RPMI7951 (cell line): ENCODE results near the gene NFAT5. TPM values are rescaled to one million over a fixed set of nuclear protein-coding genes. Genes with fewer than 3 reads are reported as not detected.
"Not testable (repeated sequence)": the region's sequence is repeated elsewhere in the genome, so short reads cannot be mapped to it uniquely, and the experiment has no call there.

ENCODE experiments used
- DNase-seq: peaks from one replicate; pipeline ENCODE4 v3.0.0-alpha.2; 2012; ENCODE audit warnings: low read depth
- total RNA-seq: library from RNA; depleted of rRNA; stranded (reverse); fragments of >200 nt; shearing (Covaris generic); gene quantifications from 2 replicates; pipeline ENCODE4 v1.2.3, GENCODE V29; 2014

Gene NFAT5
- total RNA-seq, 1 experiment from 2014 or later: 11.9 TPM

GRCh38 chr16:69553332-69553731 lies 12.4 kb upstream of the NFAT5 start:
- DNase-seq: no peak

GRCh38 chr16:69554495-69554894 lies 11.3 kb upstream of the NFAT5 start:
- DNase-seq: no peak

GRCh38 chr16:69555437-69555836 lies 10.3 kb upstream of the NFAT5 start:
- DNase-seq: no peak

- DNase-seq: no peak
Observed at GRCh38 chr16:69555867-69556266, 9.9 kb upstream of the NFAT5 start.

- no peak for DNase-seq
Observed at GRCh38 chr16:69559164-69559563, 6.6 kb upstream of the NFAT5 start.

GRCh38 chr16:69561367-69561766 lies 4.4 kb upstream of the NFAT5 start:
- not testable (repeated sequence) for DNase-seq

- no peak for DNase-seq
Observed at GRCh38 chr16:69561901-69562300, 3.9 kb upstream of the NFAT5 start.

- no peak for DNase-seq
Observed at GRCh38 chr16:69562813-69563212, 3.0 kb upstream of the NFAT5 start.

- peak; percentile 41 for DNase-seq
Observed at GRCh38 chr16:69563605-69564580, 1.9 kb upstream of the NFAT5 start.

GRCh38 chr16:69564845-69565670 lies 708 bp upstream of the NFAT5 start:
- DNase-seq: no peak

GRCh38 chr16:69566240-69566980 lies 644 bp downstream of the NFAT5 start:
- DNase-seq: peak; percentile 72

- DNase-seq: no peak
Observed at GRCh38 chr16:69566981-69567680, 1.4 kb downstream of the NFAT5 start.

GRCh38 chr16:69568676-69569075 lies 2.9 kb downstream of the NFAT5 start:
- DNase-seq: no peak

GRCh38 chr16:69578771-69579170 lies 13.0 kb downstream of the NFAT5 start:
- DNase-seq: not testable (repeated sequence)

GRCh38 chr16:69579783-69580481 lies 14.2 kb downstream of the NFAT5 start:
- no peak for DNase-seq

GRCh38 chr16:69581297-69581696 lies 15.5 kb downstream of the NFAT5 start:
- DNase-seq: no peak

GRCh38 chr16:69584493-69584892 lies 18.7 kb downstream of the NFAT5 start:
- peak; percentile 1 for DNase-seq

GRCh38 chr16:69589434-69590269 lies 23.9 kb downstream of the NFAT5 start:
- no peak for DNase-seq

- DNase-seq: no peak
Observed at GRCh38 chr16:69590590-69590989, 24.8 kb downstream of the NFAT5 start.
